ENCODE data around the gene TCL1A. TPM values are rescaled to one million over a fixed set of nuclear protein-coding genes. Genes with fewer than 3 reads are reported as not detected.

Gene TCL1A
- total RNA-seq, 1 experiment from 2014 or later = 1.1 TPM

GRCh38 chr14:95759941-95760340 is 46.0 kb upstream of the TCL1A start (continued):
- TF ChIP-seq IRF1 (CRISPR knock-in tag; IDR thresholded peaks at IDR 0.05) (no peak), GRHL2 (CRISPR knock-in tag; IDR thresholded peaks at IDR 0.05; ENCODE audit: insufficient replicate concordance, severe bottlenecking) (no peak), TP53 (CRISPR knock-in tag; IDR thresholded peaks at IDR 0.05) (no peak), RELA (CRISPR knock-in tag; IDR thresholded peaks at IDR 0.05; ENCODE audit: borderline replicate concordance) (no peak)

- ChIA-PET CTCF (no interaction called here), POLR2A (no interaction called here)
- peaks cover 3% of the 10 kb centered on the region; the same call in 1 of the 2 replicates for H3K27me3 Mint-ChIP-seq (ENCODE audit: low read depth)
- no peak overlapping the region for H3K27ac Mint-ChIP-seq
- H3K4me3 Mint-ChIP-seq = no peak overlapping the region
- TF ChIP-seq SOX15 (CRISPR knock-in tag; IDR thresholded peaks at IDR 0.05) (no peak), CTCF (IDR thresholded peaks at IDR 0.05) (no peak), IRF2 (CRISPR knock-in tag; IDR thresholded peaks at IDR 0.05; ENCODE audit: borderline replicate concordance, low read depth) (no peak), ZNF416 (CRISPR knock-in tag; IDR thresholded peaks at IDR 0.05) (no peak), ZNF263 (CRISPR knock-in tag; IDR thresholded peaks at IDR 0.05; ENCODE audit: low read depth) (no peak), ZNF138 (CRISPR knock-in tag; conservative IDR thresholded peaks at IDR 0.05) (no peak), HMGA2 (CRISPR knock-in tag; IDR thresholded peaks at IDR 0.05) (no peak), NR1H2 (CRISPR knock-in tag; IDR thresholded peaks at IDR 0.05) (no peak), MLX (CRISPR knock-in tag; IDR thresholded peaks at IDR 0.05) (no peak)
- H3K36me3 Mint-ChIP-seq = no peaks in the 10 kb centered on the region
- ATAC-seq (no peak), DNase-seq (ENCODE audit: low spot score) (no peak)
- peaks cover 8% of the 10 kb centered on the region for H3K9me3 Mint-ChIP-seq
- peaks cover 19% of the 10 kb centered on the region for H3K4me1 Mint-ChIP-seq
Observed at GRCh38 chr14:95758331-95758730, 44.4 kb upstream of the TCL1A start.

- no peak for ATAC-seq
- TF ChIP-seq ZMAT4 (CRISPR knock-in tag; IDR thresholded peaks at IDR 0.05) (no peak), NFATC4 (CRISPR knock-in tag; IDR thresholded peaks at IDR 0.05) (no peak)
- no peaks in the 10 kb centered on the region for H3K36me3 Mint-ChIP-seq
- ChIA-PET CTCF (interaction anchor here (0.7 kb wide), 1 partner anchor 17 kb away, joined by 3 read pairs; no protein-coding TSS in a partner anchor), POLR2A (no interaction called here)
- peaks cover 8% of the 10 kb centered on the region for H3K9me3 Mint-ChIP-seq
- no peak for DNase-seq (ENCODE audit: low spot score)
- H3K27me3 Mint-ChIP-seq (ENCODE audit: low read depth) = peaks cover 3% of the 10 kb centered on the region; the same call in 1 of the 2 replicates
- no peak overlapping the region for H3K27ac Mint-ChIP-seq
- H3K4me3 Mint-ChIP-seq = no peak overlapping the region
- peaks cover 24% of the 10 kb centered on the region for H3K4me1 Mint-ChIP-seq
Observed at GRCh38 chr14:95756751-95757150, 42.8 kb upstream of the TCL1A start.

- H3K27ac Mint-ChIP-seq = no peak overlapping the region
- POLR2A ChIA-PET = no interaction called here
- TF ChIP-seq ATF3 (CRISPR knock-in tag; conservative IDR thresholded peaks at IDR 0.05) = no peak
- no peak for TF ChIP-seq OVOL2 (CRISPR knock-in tag; IDR thresholded peaks at IDR 0.05; ENCODE audit: borderline replicate concordance)
- no peak for TF ChIP-seq SMAD3 (CRISPR knock-in tag; IDR thresholded peaks at IDR 0.05; ENCODE audit: borderline replicate concordance)
- TF ChIP-seq ZNF121 (CRISPR knock-in tag; IDR thresholded peaks at IDR 0.05) = no peak
- no peak for TF ChIP-seq ATF2 (CRISPR knock-in tag; IDR thresholded peaks at IDR 0.05; ENCODE audit: borderline replicate concordance, low read depth)
- no peaks in the 10 kb centered on the region for H3K36me3 Mint-ChIP-seq
- DNase-seq (ENCODE audit: low spot score) = no peak
- H3K27me3 Mint-ChIP-seq (ENCODE audit: low read depth) = peaks cover 2% of the 10 kb centered on the region; the same call in 1 of the 2 replicates
- no peak for ATAC-seq
- peaks cover 18% of the 10 kb centered on the region for H3K4me1 Mint-ChIP-seq
- no peak overlapping the region for H3K4me3 Mint-ChIP-seq
- CTCF ChIA-PET = no interaction called here
- peaks cover 8% of the 10 kb centered on the region for H3K9me3 Mint-ChIP-seq
Observed at GRCh38 chr14:95756127-95756526, 42.2 kb upstream of the TCL1A start.

Measured in WTC11 (cell line).